H1 (cell line): Measurements from ENCODE around the gene TLCD3B. TPM values are rescaled to one million over a fixed set of nuclear protein-coding genes. Genes with fewer than 3 reads are reported as not detected.

Experiments
- CEBPB ChIP-seq: IDR thresholded peaks from 2 replicates; pipeline ENCODE4 v1.6.1; 2012; ENCODE audit warnings: low read depth, low read length
- CHD1 ChIP-seq: IDR thresholded peaks from 2 replicates; pipeline ENCODE4 v1.6.1; 2012; ENCODE audit warnings: low read depth, low read length, improper control_type of control experiment
- CREB1 ChIP-seq: IDR thresholded peaks from 2 replicates; pipeline ENCODE4 v1.6.1; 2012; ENCODE audit warnings: inconsistent platforms
- RNF2 ChIP-seq: fragments of 200-900, 300-1000 bp; sonication (generic); IDR thresholded peaks from 2 replicates; pipeline ENCODE4 v1.7.1; 2016; ENCODE audit warnings: borderline replicate concordance, low read depth, mild to moderate bottlenecking, antibody characterized with exemption, low read length; ENCODE audit not compliant: poor library complexity, severe bottlenecking; ENCODE audit errors: missing control alignments
- SAP30 ChIP-seq: fragments of 300-600 bp; sonication (generic); IDR thresholded peaks from 2 replicates; pipeline ENCODE4 v1.7.1; 2012; ENCODE audit warnings: low read length, moderate library complexity, mild to moderate bottlenecking, inconsistent platforms; ENCODE audit not compliant: insufficient read depth, insufficient replicate concordance
- SRF ChIP-seq: IDR thresholded peaks from 2 replicates; pipeline ENCODE4 v1.6.1; 2011; ENCODE audit warnings: mild to moderate bottlenecking, low read depth, low read length, moderate library complexity
- TAF7 ChIP-seq: optimal IDR thresholded peaks from 2 replicates; pipeline ENCODE3; 2011; ENCODE audit warnings: low read depth, mild to moderate bottlenecking, inconsistent platforms, low read length, moderate library complexity, borderline replicate concordance
- polyA plus RNA-seq, 7 experiments: library from polyadenylated mRNA; depleted of rRNA in 3 of 7; stranded (reverse) in 5 of 7; unstranded in 2 of 7; fragments of >200 nt in 5 of 7; fragments of 200-250 nt in 2 of 7; gene quantifications; 1 replicate in 5 of 7; 2 replicates in 1 of 7; 4 replicates in 1 of 7; pipeline versions ENCODE4 v1.2.1 to v1.2.3, GENCODE V29; 2011 to 2013; ENCODE audit warnings: missing spikeins in 2 of 7, mixed read lengths in 2 of 7
- total RNA-seq: library from RNA; stranded (reverse); fragmentation: NEBNext Ultra II Directional; extraction: Animal tissue kit (Norgen Biotek cat#: 25700); gene quantifications from 2 replicates; pipeline ENCODE4 v1.2.1, GENCODE V29; 2021

The TLCD3B gene
- total and polyA plus RNA-seq, 2 of the 8 experiments (the other 6 are each of a cell fraction or from before 2014, with no cell fraction given): 15.2 to 26.9 TPM

GRCh38 chr16:29993903-29994599, 37.0 kb downstream of the TLCD3B start (continued):
- no peak for TF ChIP-seq RNF2
- TF ChIP-seq CEBPB: no peak
- TF ChIP-seq TAF7: no peak
- no peak for TF ChIP-seq SRF
- no peak for TF ChIP-seq SAP30
- no peak for TF ChIP-seq CHD1
- no peak for TF ChIP-seq CREB1
